Activated CD4-positive, alpha-beta T cell treated with anti-CD3 and anti-CD28 coated beads, Interleukin-2, amount 50 U/mL, for 24 hours (primary cell): Measurements from ENCODE around the gene CMC2.
A peak's percentile ranks its signal among the peaks of the same experiment; 100 is the strongest.

Experiments used
- DNase-seq, 2 donors: peaks; one replicate each; pipeline ENCODE4 v3.0.0-alpha.2; 2020; ENCODE audit warnings: low read depth in 1 of 2, low spot score in 1 of 2

CMC2 gene

DNA sequence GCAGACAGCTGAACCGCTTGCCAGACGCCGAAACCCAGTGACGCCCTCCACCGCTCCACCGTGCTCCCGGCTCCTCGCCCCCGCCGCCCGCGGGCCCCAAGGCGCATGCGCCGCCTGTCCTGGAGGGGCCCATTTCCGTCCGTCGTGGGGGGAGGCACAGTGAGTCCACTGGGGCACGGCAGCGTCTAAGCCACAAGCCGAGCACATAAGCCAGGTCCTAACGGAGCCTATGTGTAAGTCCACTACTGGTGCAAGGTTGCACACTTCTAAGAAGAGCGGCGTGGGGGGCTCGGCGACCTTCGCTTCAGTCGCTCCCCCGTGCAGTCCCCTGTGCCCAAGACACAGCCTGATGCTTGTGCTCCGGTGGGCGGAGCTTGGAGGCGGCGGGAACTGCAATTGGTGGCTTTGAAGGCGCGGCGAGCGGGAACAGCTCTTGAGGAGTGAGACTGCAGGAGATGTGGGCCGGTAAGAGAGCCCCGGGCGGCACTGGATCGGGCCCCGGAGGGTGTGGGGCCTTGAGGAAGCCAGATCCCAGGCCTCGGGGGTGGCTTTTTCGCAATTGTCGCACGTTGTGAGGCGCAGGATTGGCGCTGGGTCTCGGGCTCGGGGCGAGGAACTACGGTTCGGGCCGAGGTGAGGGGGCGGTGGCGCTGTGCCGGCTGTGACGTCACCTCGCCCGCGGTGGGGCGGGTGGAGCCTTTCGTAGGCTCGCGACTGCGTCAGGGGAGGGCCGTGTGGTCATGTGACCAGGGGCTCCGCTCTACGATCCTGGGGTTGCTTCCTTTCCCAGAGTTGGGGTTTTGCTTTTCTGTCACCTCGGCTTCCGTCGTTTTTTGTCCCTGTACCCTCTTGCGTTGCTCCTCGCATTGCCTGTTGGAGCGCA, at the start of gene CMC2, which contains the start of gene CENPN:
CMC2 (minus strand) TSS at position 73 of the 883 bp plus-strand sequence. CDS start 9,491 bp downstream, outside the sequence.
CENPN (plus strand) TSS at position 402 of the 883 bp plus-strand sequence. CDS start 4,726 bp downstream, outside the sequence.
- peak; percentile 95 to 96 for DNase-seq

DNA sequence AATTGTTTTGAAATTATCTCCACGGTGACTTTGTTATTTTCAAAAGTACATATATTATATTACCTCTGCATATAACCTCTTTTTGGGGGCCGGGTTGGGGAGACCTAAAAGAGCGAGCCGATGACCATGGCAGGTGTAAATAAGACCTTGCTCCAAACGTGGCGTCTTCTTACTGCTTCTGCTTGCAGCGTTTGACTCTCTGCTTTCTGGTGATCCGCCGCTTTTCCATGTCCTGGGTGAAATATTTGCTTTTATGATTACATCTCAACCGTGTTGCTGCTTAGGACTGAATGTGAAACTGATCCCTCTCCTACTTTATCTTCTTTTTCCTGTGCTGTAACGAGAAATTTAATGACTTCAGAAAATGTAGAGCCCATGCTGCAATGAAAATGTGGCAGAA, 47.1 kb upstream of the CMC2 start:
- DNase-seq = no peak

DNA sequence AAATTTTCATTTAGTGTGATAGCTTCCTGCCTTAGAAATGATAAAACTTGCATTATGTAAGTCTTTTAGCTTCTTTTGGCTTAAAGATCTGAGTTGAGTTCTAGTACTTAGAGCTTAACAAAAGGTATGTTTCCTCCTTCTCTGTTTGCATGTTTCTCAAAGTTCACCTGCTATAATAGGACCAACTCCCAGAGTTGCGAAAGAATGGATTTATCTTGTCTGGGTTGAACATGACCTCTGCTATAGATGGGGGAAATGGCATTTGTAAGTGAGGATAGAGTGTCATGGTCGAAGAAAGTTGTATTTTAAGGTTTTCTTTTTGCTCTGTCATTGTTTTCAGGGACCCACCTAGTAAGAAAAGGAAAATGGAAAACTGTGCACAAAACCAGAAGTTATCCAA, 36.1 kb upstream of the CMC2 start:
- no peak for DNase-seq

- no peak for DNase-seq
Observed at GRCh38 chr16:81041696-81042095, 35.0 kb upstream of the CMC2 start.

DNA sequence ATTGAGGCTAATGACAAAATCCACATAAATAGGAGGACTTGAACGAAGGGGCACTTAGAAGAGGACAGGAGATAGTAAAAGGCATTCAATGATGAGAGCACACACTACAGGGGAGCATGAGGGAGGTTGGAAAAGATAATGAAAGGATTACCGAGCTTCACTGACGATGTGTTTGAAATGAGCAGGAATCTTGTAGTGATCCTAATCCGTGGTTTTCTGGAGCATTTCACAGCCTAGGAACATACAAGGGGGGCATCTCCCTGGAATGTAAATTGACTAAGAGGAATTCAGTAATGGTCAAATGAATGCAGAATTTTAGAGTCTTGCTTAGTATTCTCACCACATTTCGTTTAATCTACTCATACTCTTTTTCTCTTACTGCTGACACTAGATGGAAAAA, 34.2 kb upstream of the CMC2 start:
- DNase-seq = no peak

DNA sequence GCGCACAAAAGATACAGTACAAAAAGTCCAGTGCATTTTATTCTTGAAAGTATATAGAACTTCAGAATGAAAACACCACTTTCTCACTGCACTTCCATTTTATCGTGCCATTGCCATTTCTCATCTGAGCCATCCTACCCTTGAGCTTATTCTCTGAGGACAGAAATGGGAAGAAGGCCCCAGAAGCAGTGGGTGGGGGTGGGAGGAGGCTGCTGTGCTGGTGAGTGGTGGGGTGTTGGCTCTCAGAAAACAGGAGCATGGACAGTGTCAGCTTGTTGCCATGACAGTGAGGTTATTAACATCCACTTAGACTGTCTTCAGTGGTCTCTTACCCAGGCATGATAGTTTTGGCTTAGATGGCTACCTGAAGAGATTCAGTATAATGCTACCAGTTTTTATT, 33.4 kb upstream of the CMC2 start:
- DNase-seq = no peak

- no peak for DNase-seq
Observed at GRCh38 chr16:81036751-81037350, 30.2 kb upstream of the CMC2 start.

DNA sequence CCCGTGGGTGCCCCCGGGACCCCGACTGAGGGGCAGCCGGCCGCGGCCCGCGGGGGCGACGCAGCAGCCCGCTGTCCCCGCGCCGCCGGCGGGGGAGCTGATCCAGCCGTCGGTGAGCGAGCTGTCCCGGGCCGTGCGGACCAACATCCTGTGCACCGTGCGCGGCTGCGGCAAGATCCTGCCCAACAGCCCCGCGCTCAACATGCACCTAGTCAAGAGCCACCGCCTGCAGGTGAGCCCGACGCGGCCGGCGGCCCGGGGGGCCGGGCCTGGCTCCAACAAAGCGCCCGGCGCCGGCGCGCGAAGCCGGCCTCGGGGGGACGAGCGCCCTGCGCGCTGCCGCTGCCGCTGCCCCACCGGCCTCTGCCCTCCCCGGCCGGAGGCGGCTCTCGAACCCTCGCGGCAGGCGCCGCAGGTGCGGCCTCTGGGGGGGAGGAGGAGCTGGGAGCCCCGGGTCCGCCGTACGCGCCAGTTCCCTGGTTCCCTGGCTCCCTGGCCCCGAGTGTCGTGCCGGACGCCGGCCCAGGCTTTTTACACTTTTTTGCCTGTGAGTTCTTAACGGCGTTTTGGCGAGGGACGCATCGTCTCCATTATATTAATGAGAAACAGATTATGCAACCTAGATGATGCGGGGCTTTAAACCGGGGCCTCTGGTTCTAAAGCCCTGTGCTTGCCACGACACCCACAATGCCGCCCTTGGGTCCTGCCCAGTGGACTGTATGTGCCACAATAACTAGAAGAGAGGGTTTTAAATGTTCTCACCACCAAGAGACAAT, 29.5 kb upstream of the CMC2 start:
- peak in 1 of 2 donors; percentile 21 for DNase-seq

DNA sequence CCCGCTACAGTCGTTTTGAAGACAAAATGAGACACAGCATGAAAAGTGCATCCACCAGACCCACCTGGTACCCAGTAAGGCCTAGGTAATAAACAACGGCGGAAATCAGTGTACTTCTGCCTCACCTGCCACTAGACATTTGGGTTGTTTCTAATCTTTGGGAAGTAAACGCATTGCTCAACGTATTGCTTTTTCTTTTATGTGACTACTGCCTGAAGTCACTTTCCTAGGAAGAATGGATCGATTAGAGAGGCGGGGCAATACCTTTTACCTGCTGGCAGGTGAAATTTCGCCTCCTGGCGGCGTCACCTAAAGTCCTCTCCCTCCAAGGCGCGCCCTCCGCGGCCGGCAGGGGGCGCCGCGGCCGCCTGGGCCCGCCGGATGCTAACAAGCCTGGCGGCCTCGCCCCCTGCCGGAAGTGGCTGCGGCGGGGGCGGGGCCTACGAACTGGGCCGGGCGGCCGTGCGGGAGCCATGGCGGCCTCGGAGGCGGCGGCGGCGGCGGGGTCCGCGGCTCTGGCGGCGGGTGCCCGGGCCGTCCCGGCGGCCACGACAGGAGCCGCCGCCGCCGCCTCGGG, 28.8 kb upstream of the CMC2 start, which contains the start of gene ATMIN:
ATMIN (plus strand) TSS at position 445 of the 577 bp plus-strand sequence; CDS start at position 474, 29 bp downstream.
- DNase-seq = peak; percentile 74 to 76

DNA sequence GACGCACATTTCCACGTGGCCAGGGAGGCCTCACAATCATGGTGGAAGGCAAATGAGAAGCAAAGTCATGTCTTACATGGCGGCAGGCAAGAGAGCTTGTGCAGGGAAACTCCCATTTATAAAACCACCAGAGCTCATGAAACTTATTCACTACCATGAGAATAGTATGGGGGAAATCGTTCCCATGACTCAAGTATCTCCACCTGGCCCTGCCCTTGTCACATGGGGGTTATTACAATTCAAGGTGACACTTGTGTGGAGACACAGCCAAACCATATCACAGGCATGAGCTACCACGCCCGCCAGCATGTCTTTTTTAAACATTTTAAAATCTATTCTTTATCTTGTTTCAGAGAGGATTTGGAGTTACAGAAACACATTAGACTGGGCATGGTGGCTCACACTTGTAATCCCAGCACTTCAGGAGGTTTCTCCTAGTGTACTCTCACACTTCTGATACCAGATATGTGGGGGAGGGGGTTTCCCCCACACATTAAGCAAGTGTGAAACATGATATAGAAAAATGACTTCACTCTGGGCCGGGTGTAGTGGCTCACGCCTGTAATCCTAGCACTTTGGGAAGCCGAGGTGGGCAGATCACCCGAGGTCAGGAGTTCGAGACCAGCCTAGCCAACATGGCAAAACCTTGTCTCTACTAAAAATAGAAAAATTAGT, 23.4 kb upstream of the CMC2 start:
- no peak for DNase-seq

DNA sequence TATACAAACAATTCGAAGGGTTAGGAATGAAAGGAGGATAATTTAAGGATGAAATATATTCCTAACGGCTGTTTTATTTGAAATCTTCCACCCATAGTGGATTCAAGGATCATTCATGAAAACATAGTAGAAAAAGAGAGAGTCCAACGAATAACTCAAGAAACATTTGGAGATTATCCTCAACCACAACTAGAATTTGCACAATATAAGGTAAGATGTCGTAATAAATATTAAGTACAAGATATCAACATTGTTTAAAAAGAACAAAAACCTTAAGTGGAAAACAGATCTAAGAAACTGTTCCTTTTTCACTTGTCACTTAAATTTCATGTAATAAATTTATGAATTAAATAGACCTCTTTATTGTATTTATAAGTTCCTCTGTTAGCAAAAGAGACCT, 19.7 kb upstream of the CMC2 start:
- DNase-seq = no peak

GRCh38 chr16:81018496-81018895, 11.8 kb upstream of the CMC2 start:
- no peak for DNase-seq

DNA sequence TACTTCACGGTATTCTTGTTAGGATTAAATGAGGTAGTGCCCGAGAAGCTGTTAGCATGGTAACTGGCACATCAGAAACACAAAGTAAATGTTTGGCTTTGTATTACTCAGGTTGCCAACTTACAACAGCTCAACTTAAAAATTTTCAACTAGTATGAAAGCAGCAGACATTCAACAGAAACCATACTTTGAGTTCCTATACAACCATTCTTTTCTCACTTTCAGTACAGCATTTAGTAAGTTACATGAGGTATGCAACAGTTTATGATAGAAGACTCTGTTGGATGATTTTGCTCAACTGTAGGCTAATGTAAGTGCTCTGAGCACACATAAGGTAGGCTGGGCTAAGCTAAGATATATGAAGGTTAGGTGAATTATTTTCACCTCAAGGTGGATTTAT, 8.0 kb upstream of the CMC2 start:
- no peak for DNase-seq

GRCh38 chr16:81012974-81013373, 6.3 kb upstream of the CMC2 start:
- no peak for DNase-seq

DNA sequence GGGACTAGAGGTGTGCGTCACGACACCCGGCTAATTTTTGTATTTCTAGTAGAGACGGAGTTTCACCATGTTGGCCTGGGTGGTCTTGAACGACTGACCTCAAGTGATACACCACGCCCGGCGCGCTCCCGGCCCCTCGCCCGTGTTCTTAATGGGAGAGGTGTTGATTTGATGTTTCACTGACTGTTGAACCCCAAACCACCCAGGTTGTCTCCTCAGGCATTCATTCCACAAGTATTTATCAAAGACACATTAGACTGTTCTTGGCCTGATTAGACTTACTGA, 1.8 kb upstream of the CMC2 start:
- no peak for DNase-seq

DNA sequence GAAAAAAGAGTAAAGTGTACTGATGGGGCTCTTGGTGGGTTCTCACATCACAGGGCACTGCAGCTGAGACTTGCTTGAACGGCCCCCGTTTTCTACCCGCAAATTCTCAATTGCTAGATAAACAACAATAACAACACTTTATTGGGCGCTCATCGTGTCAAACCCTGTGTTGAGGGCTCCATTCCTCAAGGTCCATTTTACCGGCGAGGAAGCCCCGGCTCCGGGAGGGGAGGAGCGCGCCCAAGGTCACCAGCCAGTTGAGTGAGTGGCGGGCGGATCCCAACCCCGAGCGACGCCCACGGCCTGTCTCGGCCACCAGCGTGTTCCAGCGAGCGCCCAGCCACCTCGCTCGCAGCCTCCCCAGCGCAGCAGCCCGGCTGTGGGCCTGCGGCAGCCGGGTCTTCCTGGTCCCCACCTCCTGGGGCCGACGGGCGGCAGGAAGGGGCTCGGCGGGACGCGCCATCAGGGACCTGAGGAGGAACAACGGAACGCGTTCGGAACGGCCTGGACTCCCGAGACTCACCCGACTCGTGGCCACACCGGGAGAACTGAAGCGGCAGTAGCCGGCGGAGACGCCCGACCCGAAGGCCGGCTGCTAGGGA, 373 bp downstream of the CMC2 start:
- peak; percentile 49 to 51 for DNase-seq

DNA sequence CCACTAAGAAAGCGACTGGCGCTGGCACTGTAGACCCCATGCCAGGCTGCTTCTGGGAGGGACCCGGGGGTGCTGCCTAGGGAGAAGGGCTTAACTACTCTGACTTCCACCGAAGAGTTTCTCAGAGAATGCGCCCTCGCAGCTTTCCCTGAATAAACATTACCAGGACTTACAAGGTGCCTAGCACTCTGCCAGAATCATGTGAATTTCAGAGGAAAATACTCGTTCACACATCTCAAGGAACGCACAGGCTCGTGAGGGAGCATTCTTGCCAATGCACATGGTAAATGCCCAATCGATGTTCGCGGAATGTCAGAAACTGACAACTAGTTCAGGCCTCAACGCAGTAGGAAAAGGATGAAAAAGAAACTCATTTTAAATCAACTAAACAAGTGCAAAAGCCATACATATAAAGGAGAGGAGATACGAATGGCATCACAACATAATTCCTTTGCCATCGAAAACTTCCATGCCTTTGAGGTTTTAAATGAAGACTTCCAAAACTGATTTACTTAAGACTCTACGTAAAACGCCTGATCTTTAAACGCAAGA, 999 bp downstream of the CMC2 start:
- no peak for DNase-seq

GRCh38 chr16:81004646-81005353, 1.9 kb downstream of the CMC2 start:
- peak in 1 of 2 donors; percentile 35 for DNase-seq
